K562 (cell line): ENCODE results near the gene NSMCE1. TPM values are rescaled to one million over a fixed set of nuclear protein-coding genes. Genes with fewer than 3 reads are reported as not detected.

Experiments
- E4F1 ChIP-seq: fragments of 250-450 bp; sonication (Bioruptor Pico); IDR thresholded peaks from 2 replicates; pipeline ENCODE4 v1.5.0; 2021; ENCODE audit warnings: mild to moderate bottlenecking, borderline replicate concordance
- KDM5B ChIP-seq: fragments of 200-600 bp; sonication (generic); IDR thresholded peaks from 2 replicates; pipeline ENCODE4 v1.6.1; 2012; ENCODE audit warnings: low read depth, mild to moderate bottlenecking, moderate library complexity, low read length, control low read depth, inconsistent platforms; ENCODE audit not compliant: insufficient replicate concordance
- MGA ChIP-seq: fragments of 450-650 bp; IDR thresholded peaks from 2 replicates; pipeline ENCODE4 v1.6.1; 2016; ENCODE audit warnings: mild to moderate bottlenecking, moderate library complexity
- ZC3H4 ChIP-seq: sonication (generic); formaldehyde crosslinking; IDR thresholded peaks from 2 replicates; pipeline ENCODE4 v1.9.0; 2021; ENCODE audit warnings: missing genetic modification reagents, borderline replicate concordance
- ZNF121 ChIP-seq: sonication (generic); formaldehyde crosslinking; conservative IDR thresholded peaks from 2 replicates; pipeline ENCODE4 v1.8.0; 2022; ENCODE audit warnings: missing genetic modification reagents
- polyA plus RNA-seq, 8 experiments: library from polyadenylated mRNA; depleted of rRNA in 4 of 8; stranded (reverse) in 5 of 8; unstranded in 3 of 8; fragments of >200 nt; fragmentation: Nextera tagmentation in 2 of 8; fragmentation: Illumina TruSeq in 1 of 8; extraction: Ambion mirVana in 2 of 8; extraction: Trizol in 1 of 8; gene quantifications; 2 replicates each; pipeline versions ENCODE4 v1.2.1 to v1.2.3, GENCODE V29; 2011 to 2014; ENCODE audit warnings: inconsistent platforms in 1 of 8, missing spikeins in 1 of 8
- total RNA-seq, 7 experiments: library from RNA; depleted of rRNA in 6 of 7; stranded (reverse); fragments of >200 nt in 6 of 7; fragmentation: Illumina TruSeq in 2 of 7; extraction: Trizol in 2 of 7; gene quantifications; 2 replicates each; pipeline versions ENCODE4 v1.2.1 to v1.2.3, GENCODE V29; 2011 to 2021; ENCODE audit warnings: low replicate concordance in 1 of 7

The NSMCE1 gene
- total and polyA plus RNA-seq, 9 of the 15 experiments (the other 6 are each of a cell fraction or from before 2014, with no cell fraction given), result 52.1 to 163 (median 61.5) TPM

GRCh38 chr16:27232061-27232900 lies 36.3 kb downstream of the NSMCE1 start (continued):
- no peak for TF ChIP-seq MGA
- no peak for TF ChIP-seq KDM5B
- TF ChIP-seq ZNF121 (CRISPR knock-in tag), result no peak
- no peak for TF ChIP-seq E4F1 (CRISPR knock-in tag)
- TF ChIP-seq ZC3H4 (CRISPR knock-in tag), result no peak
